HG02973 (cell line): ENCODE results near the gene CPN2.

Experiments used
- ATAC-seq: cut with Tn5 transposase; IDR thresholded peaks from one replicate; pipeline ENCODE4 v1.9.1; 2021; ENCODE audit warnings: moderate library complexity; ENCODE audit not compliant: unreplicated experiment

CPN2 gene

DNA sequence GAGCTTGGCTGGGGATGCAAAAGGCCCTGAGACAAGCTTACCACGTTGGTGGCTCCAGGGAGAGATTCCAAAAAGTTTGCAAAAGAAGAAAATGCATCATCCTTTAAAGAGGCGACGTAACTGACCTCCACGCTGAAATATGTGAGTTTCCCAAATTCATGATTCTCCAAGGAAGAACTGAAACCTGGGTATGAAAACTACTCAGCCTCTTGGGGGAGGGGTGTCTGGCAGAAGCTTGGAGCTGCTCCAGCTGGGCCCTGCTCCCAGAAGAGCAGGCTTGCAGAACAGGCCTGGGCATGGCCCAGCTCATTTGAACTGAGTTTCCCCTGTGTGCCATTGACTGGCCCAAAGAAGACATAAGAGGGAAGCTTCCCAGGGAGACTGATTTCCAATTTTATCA is 20.5 kb downstream of the CPN2 start:
- no peak for ATAC-seq

DNA sequence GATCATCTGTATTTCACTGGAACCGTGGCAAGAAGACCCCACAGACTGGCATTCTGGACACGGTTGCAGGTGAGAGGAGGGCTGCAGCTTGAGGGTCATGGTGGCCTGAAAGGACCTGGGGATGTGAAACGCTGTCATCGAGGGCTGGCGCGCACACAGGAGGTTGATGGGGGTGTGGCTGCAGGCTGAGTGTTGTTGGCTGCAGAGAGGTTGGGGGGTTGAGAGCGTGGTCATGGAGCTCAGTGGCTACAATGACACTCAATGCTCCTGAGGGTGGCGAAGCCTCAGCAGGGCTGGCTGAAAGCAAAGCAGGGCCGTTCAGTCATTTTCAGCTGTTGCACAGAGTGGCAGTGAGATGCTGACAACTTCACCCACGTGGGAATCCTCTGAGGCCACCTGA is 21.0 kb downstream of the CPN2 start:
- ATAC-seq: no peak

DNA sequence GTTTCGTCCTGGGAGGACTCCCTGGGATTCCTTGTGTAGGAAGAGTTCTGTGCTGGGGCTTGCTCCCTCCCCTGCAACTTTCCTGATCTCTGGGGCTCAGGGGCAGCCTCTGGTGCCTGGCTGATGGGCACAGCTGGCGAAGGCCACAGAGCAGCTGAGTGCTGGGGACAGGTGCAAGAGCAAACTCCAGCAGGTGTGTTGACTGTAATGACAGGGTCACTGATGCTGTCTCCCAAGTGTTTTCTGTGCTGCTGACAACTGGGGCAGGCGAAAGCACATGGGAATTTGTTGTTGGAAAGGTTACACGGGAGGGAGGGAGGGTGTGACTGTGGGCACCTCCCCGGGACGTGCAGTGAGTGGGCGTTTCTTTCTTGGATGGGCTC is 21.6 kb downstream of the CPN2 start:
- ATAC-seq: no peak

DNA sequence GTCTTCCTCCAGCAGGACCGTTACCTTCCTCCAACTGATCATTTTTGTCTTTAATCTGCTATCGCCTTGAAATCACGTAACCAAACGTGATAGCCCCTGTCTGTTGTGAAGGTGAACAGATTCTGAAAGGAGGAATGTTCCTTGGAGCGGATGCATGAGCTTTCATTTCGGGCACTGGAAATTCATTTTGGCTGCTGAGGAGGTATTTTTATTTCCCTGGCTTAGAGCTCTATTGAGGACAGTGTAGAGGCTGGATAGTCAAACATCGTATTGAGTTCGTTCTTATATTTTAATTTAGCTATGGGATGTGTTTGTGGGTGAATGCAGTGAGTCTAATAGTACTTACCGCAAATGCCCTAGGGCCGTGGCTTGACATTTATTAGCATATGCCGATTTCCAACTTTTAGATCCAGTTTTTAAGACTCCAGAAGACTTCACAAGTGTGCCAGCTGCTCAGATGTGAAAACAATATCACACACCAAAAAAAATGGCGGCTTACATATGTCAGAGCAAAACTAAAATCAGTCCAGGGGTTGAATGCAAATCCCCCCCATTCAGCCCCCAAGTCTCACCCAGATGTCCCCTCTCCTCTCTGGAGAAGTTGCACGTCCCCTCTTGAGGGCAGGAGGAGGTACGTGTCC is 22.1 kb downstream of the CPN2 start:
- ATAC-seq: no peak

DNA sequence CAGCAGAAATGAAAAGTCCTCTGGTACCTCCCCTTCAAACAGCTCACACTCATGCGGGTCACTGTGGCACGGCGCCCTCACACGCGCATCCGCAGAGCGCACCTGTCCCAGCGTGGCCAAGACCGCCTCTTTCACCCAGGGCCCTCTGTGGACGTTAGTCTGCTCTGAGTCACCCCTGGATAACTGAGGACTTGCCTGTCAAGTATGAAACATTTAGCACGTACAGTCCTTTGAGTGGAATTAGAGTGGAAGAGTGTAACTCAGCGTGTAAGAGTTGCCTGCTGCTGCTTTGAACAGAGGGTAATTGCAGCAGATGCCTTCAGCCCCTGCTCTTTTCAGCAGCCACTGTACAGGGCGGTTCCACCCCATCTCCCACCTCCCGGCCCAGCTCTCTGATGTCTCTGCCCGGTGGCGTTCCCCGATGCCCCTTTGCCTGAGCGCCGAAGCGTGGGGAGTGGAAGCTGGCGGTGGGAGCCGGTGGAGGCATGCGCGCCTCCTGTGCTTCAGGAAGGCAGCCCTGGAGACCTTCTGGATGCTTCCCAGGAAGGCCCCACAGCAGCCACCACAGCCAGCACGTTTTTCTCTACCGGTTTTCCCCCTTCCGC is 23.0 kb downstream of the CPN2 start:
- no peak for ATAC-seq

DNA sequence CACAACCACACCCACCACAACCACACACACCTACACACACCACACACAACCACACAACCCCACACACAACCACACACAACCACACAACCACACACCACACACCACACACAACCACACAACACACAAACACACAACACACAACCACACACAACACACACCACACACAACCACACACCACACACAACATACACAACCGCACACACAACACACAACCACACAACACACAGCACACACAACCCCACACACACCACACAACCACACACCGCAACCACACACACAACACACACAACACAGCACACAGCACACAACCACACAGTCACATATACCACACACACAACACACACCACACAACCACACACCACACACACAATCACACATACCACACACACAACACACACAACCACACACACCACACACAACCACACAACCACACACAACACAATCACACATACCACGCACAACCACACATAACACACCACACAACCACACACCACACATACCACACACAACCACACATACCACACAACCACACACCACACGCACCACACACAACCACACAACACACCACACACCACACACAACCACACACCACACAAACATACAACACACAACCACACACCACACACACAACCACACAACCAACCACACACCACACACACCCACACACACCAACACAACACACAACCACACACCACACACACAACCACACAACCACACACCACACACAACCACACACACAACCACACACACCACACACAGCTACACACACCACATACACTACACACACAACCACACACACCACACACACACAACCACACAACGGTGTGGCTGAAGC is 23.7 kb downstream of the CPN2 start:
- ATAC-seq: no peak

DNA sequence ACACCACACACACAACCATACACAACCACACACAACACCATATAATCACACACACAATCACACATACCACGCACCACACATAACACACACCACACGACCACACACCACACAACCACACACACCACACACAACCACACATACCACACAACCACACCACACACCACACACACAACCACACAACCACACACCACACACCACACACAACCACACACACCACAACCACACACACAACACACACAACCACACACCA is 24.2 kb downstream of the CPN2 start:
- no peak for ATAC-seq

DNA sequence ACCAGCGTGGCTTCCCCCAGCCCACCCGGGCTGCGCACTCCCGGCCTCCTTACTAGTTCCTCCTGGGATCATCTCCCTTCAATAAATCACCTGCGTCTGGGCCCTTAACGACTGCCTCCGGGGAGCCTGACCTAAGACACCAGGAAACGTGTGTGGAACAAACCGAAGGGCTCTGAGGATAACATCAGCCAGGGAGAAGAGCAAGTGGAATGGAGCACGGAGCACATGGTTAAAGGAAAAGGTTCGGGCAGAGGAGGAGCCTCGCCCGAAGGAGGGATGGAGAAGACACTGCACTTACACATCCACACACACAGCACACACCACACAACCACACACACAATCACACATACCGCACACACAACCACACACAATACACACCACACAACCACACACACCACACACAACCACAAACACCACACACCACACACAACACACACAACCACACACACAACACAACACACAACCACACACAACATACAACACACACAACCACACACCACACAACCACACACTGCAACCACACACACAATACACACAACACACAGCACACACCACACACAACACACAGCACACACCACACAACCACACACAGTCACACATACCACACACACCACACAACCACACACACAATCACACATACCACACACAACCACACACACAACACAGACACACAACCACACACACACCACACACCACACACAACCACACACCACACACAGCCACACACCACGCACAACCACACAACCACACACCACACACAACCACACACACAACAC is 24.7 kb downstream of the CPN2 start:
- no peak for ATAC-seq

DNA sequence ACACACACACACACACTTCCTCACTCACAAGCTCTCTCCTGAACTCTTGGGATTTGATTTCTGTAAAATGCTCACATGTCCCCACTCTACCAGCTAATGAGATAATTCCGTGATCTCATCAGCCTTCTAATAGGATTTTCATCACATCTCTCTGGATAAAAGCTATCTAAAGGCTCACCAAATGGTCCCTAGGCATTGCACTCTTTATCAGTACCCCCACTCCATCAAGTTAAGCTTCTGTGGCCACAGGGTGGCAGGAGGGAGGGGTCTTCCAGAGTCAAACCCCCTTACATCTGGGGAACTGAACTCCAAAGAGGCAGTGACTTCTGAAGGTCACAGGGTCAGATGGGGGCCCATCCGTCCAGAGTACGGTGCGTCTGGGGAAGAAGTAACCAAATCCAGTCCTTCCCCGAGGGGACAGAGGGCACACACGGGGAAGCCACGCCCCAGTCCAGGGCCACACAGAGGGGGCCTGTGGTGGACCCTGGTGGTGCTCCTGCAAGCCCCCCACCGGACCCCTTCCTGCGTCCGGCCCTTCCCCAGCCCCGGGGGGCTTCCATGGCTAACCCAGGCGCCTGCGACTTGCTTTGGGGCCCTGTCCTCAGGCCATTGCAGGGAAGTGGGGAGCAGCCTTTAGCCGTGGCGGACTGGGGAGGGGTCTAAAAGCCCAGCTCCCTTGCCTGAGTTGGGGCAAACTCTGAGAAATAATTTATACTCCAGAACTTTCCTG is 25.5 kb downstream of the CPN2 start:
- ATAC-seq: no peak

DNA sequence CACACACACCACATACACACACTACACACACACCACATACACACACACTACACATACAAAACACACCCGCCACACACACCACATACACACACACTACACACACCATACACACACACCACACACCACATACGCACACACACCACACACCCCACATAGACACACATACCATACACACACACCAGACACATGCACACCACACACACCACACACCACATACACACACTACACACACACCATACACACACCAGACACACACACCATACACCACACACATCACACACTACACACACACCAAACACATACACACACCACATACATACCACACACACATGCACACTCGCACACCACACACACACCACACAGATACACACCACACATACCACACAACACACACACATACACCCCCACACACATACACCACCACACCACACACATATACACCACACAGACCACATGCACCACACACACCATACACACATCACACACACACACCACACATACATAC is 26.3 kb downstream of the CPN2 start:
- no peak for ATAC-seq

DNA sequence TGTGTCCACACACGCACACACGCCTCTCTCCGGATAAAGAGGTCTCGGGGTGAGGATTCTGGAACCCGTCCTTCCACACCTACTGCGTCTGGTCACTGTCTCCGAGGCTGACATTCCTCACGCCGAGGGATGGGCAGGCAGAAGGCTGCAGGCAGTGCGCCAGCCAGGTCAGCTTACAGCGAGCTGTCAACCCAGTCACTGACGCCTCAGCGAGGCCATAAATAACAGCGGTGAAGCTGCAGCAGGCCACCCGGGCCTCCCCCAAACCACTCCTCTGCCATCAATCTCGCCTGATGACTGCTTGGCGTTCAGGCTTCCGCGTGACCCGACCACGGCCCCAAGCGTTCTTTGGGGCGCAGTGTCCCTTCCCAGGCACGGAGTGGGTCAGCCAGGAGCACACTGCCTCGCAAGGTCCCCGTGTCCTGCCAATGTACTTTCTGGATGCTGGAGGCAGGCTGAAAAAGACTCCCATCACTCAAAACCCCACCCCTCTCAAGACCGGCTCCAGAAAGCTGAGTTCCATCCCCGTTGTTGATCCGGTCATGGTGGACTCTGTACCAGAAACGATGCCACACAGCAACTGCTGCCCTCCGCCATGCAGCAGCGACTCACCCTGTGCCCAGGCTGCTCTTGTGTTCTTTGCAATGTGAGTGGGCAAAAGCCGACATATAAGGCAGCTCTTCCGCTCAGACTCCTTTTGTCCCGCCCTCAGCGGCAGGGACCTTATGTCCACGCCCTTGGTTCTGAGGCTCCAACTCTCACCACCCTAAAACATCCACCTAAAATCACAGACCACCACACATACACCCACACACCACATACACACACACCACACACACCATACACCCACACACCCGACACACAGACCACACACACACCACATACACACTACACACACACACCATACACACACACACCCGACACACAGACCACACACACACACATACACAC is 27.1 kb downstream of the CPN2 start:
- ATAC-seq: peak; percentile 49

DNA sequence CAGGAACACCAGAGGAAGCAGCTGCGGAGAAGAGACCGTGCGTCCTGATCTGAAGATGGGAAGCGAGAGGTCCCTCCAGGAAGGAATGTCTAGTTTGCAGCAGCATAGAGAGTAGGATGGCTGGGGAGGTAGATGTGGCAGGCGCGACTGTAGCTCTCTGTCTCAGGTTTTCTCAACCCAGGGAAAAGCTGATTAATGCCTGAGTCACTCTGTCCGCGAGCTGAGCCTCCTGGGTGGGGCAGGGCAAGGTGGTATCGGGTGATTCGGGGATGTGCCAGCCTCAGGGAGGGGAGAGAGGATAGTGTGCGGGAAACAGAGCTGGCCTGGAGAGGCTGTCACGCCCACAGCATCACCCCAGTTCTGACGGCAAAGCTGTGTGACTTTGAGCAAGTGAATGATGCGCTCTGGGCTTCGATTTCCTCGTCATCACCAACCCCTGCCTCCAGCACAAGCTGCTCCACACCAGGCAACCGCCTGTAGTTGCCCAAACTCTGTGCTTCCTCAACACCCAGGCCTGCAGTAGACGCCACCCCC is 28.4 kb downstream of the CPN2 start:
- ATAC-seq: no peak

DNA sequence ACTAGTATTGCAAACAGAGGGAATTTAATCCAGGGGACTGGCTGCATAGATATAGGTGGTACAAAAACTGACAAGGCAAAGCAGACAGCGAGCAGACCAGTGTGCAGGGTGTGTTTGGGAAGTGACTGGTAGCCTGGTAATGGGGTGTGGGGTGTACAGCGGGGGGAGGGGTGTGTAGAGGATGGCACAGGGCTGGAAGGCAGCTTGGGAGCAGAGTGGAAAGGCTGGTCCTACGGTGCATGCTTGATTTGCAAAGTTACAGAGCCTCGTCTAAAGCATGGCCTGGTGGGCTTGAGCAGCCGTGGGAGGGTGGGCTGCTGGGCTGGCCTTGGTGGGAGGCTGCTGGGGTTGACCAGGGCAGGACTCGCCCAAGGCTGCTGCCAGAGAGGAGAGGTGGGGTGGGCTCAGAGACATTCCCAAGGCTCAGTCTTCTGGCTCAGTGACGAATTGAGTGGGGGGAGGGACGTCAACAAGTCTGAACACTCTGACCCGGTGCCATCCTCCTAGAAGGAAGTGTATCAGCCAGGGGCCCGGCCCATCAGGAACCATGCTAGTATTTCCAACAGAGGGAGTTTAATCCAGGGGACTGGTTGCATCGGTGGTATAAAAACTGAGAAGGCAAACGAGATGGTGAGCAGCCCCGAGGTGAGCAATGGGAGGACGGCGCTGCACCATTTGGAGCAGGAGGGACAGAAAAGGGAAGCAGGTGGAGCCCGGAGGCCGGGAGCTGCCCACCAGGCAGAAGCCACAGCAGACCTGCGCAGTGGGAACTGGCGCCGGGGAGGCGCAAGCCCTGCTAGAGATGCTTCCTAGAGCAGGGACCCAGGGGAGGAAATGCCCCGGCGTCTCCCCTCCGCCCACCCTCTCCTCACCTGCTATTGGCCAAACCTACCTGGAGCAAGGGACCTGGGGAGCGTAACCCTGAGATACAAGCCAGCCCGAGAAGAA is 29.2 kb downstream of the CPN2 start:
- no peak for ATAC-seq

DNA sequence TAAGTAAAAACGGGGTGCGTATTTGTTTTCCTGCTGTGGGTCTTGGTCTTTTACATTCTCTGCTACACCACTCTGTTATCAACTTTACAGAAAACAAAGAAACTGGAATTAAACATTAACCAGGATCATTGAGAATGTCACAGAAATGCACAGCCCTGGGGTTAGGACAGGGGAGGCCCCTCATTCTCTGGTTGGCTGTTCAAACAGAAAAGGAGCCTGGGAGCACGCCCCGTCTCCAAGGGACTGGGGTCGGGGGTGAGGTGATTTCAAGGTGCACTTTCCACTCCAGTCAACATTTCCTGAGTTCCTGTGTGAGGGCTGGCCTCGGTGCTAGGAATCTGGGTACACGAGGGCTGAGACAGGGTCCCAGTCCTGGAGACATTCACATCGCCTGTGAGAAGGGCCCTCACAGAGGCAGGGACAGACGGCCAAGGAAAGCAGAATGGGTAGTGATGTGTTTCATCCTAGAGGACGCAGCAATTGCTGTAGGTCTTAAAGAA is 30.3 kb downstream of the CPN2 start:
- ATAC-seq: no peak

DNA sequence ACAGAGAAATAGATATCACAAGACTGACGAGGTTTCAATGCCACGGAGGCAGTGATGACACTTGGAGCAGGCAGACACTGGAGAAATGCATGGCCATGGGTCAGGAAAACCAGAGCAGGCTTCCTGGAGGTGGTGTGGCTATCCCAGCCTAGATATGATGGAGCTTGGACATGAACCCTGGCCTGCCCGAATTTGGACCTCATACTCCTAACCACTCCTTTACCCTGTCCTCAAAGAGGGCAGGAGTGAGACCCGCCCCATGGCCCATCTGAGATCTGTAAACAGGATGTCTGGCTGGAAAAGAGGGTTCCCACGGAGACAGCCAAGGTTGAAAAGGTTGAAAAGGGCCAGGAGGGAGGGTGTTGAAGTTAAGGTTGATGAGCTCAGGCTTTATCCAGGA is 31.0 kb downstream of the CPN2 start:
- ATAC-seq: no peak

DNA sequence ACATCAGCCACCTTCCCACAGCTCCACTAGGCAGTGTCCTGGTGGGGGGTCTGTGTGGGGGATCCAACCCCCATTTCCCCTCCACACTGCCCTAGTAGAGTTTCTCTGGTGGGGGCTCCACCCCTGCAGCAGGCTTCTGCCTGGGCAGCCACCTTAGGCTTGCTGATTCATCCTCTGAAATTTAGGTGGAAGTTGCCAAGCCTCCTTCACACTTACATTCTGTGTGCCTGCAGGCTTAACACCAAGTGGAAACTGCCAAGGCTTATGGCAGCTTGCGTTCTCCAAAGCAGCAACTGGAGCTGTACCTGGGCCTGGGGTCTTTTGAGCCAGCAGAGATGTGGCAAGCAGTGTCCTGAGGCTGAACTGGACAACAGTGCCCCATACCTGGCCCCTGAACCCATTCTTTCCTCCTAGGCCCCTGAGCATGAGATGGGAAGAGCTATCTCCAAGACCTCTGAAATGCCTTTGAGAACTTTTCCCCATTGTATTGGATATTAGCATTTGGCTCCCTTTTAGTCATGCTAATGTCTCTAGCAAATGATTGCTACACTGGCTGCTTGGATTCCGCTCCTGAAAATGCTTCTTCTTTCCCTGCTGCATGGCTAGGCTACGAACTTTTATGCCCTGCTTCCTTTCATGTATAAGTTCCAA is 32.5 kb downstream of the CPN2 start:
- no peak for ATAC-seq

DNA sequence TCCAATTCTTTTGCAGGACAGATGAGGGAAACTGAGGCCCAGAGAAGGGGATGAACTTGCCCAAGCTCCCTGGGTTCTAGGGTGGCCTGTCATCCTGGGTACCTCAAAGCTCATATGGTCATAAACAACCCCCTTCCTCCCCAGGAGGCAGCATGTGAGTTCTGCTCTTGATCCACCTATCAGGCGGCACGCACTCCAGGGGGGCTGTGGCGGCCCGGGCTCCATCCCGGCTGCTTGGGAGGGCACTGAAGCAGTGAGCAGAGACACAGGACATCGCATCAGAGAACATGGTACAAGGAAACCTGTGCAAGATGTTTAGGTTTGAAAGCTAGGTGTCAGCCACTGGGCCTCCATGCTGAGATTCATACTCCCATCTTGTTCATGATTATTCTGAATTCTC is 34.2 kb downstream of the CPN2 start:
- no peak for ATAC-seq

DNA sequence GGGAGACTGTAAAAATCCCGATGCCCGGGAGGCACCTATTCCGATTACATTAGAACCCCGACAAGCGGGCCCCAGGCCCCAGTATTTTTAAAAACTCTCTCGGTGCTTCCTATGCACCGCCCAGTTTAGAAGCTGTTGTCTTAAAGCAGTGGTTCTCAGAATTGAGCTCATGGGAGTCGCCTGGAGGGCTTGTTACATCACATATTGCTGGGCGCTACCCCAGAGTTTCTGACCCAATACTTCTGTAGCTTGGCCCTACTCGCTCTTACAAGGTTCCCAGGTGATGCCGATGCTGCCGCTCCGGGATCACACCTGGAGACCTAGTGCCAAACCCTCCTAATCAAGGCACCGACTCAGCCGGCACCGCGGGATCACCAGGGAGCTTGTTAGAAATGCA is 35.2 kb downstream of the CPN2 start:
- peak; percentile 12 for ATAC-seq
